Astrocyte of the cerebellum (primary cell): ENCODE results near the gene PCDHGA4.
"Not testable (repeated sequence)": the region's sequence is repeated elsewhere in the genome, so short reads cannot be mapped to it uniquely, and the experiment has no call there.

Experiments used
- DNase-seq: peaks from one replicate; pipeline ENCODE4 v3.0.0-alpha.2; 2011; ENCODE audit warnings: low read depth
- H3K4me3 ChIP-seq: 2 replicates; pipeline ENCODE4 v1.5.1; 2011; ENCODE audit warnings: mild to moderate bottlenecking, low read depth, low read length, moderate library complexity
- in situ Hi-C: cut with HindIII; loops from 2 replicates; pipeline ENCODE4 v1.10.0; 2017; ENCODE audit warnings: low sequenced_read_pairs
- TF ChIP-seq, protein P1 (sequence below): IDR thresholded peaks from 2 replicates; pipeline ENCODE4 v1.5.1; 2012; ENCODE audit warnings: low read length, low read depth, moderate library complexity, mild to moderate bottlenecking; ENCODE audit errors: missing control alignments

The PCDHGA4 gene

GRCh38 chr5:141322261-141322660 is 32.6 kb upstream of the PCDHGA4 start:
- no peak overlapping the region for H3K4me3 ChIP-seq
- TF ChIP-seq, protein P1, sequence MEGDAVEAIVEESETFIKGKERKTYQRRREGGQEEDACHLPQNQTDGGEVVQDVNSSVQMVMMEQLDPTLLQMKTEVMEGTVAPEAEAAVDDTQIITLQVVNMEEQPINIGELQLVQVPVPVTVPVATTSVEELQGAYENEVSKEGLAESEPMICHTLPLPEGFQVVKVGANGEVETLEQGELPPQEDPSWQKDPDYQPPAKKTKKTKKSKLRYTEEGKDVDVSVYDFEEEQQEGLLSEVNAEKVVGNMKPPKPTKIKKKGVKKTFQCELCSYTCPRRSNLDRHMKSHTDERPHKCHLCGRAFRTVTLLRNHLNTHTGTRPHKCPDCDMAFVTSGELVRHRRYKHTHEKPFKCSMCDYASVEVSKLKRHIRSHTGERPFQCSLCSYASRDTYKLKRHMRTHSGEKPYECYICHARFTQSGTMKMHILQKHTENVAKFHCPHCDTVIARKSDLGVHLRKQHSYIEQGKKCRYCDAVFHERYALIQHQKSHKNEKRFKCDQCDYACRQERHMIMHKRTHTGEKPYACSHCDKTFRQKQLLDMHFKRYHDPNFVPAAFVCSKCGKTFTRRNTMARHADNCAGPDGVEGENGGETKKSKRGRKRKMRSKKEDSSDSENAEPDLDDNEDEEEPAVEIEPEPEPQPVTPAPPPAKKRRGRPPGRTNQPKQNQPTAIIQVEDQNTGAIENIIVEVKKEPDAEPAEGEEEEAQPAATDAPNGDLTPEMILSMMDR, result no peak
- in situ Hi-C loops, result no loop called here
- no peak for DNase-seq

- DNase-seq, result peak; percentile 20
- TF ChIP-seq, protein P1, result peak; percentile 64
- in situ Hi-C loops, result no loop called here
- H3K4me3 ChIP-seq, result peak overlapping the region; percentile 38
These were observed 28.6 kb upstream of the PCDHGA4 start for GRCh38 chr5:141326088-141326854.

- in situ Hi-C loops, result no loop called here
- DNase-seq, result no peak
- no peak overlapping the region for H3K4me3 ChIP-seq
- TF ChIP-seq, protein P1, result no peak
These were observed 26.6 kb upstream of the PCDHGA4 start for GRCh38 chr5:141328231-141328630.

- H3K4me3 ChIP-seq, result peak within 1 kb of the TSS; percentile 22
- no peak for DNase-seq
- TF ChIP-seq, protein P1, result peak; percentile 34
- in situ Hi-C loops, result no loop called here
These were observed 24.3 kb upstream of the PCDHGA4 start, which contains the start of gene PCDHGA1 for GRCh38 chr5:141330299-141331080. TSS of gene PCDHGA1 (plus strand) at chr5:141330514.

DNA sequence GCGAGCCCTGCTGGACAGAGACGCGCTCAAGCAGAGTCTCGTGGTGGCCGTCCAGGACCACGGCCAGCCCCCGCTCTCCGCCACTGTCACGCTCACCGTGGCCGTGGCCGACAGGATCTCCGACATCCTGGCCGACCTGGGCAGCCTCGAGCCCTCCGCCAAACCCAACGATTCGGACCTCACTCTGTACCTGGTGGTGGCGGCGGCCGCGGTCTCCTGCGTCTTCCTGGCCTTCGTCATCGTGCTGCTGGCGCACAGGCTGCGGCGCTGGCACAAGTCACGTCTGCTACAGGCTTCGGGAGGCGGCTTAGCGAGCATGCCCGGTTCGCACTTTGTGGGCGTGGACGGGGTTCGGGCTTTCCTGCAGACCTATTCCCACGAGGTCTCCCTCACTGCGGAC is 22.2 kb upstream of the PCDHGA4 start:
- H3K4me3 ChIP-seq, in situ Hi-C loops, DNase-seq: not testable (repeated sequence)

- in situ Hi-C loops, result loop anchor here (5.0 kb wide), 1 partner anchor 49 kb away; the partner anchor contains the start of gene PCDHGB4
- peak; percentile 16 for DNase-seq
- TF ChIP-seq, protein P1, result peak; percentile 44
- peak within 1 kb of the TSS; percentile 30 for H3K4me3 ChIP-seq
These were observed 16.1 kb upstream of the PCDHGA4 start, which contains the start of gene PCDHGA2 for GRCh38 chr5:141338538-141339306. TSS of gene PCDHGA2 (plus strand) at chr5:141338760.

GRCh38 chr5:141340781-141341354 is 14.0 kb upstream of the PCDHGA4 start:
- in situ Hi-C loops, result loop anchor here (5.0 kb wide), 1 partner anchor 86 kb away; no protein-coding TSS in a partner anchor
- H3K4me3 ChIP-seq, DNase-seq: not testable (repeated sequence)
